OCI-LY7 (cell line): Measurements from ENCODE around the gene MANBA.

Experiments used
- CTCF ChIP-seq: fragments of 200-600 bp; sonication (generic); conservative IDR thresholded peaks from 2 replicates; pipeline ENCODE4 v1.5.1; 2014; ENCODE audit warnings: mild to moderate bottlenecking, antibody characterized with exemption, low read length, moderate library complexity, mixed read lengths
- EZH2phosphoT487 ChIP-seq: fragments of 200-600 bp; sonication (generic); IDR thresholded peaks from 2 replicates; pipeline ENCODE4 v1.6.1; 2018; ENCODE audit warnings: low read depth, borderline replicate concordance, mild to moderate bottlenecking, mixed run types, antibody characterized with exemption, low read length, moderate library complexity, mixed read lengths

- no peak for TF ChIP-seq CTCF
- TF ChIP-seq EZH2phosphoT487 = no peak
Observed at GRCh38 chr4:102633100-102633499, 127.7 kb downstream of the MANBA start.
